HG02610 (cell line): Measurements from ENCODE around the gene PRICKLE1.

Experiments used
- ATAC-seq: cut with Tn5 transposase; IDR thresholded peaks from one replicate; pipeline ENCODE4 v1.9.1; 2021; ENCODE audit warnings: mild to moderate bottlenecking, moderate library complexity; ENCODE audit not compliant: unreplicated experiment

PRICKLE1 gene

GRCh38 chr12:42407306-42407705, 182.2 kb downstream of the PRICKLE1 start:
- no peak for ATAC-seq
